GM23338 (cell line): ENCODE data around the gene CCNQ. TPM values are rescaled to one million over a fixed set of nuclear protein-coding genes. Genes with fewer than 3 reads are reported as not detected.

Experiments used
- ATAC-seq: fragments of 200-7000 bp; cut with Tn5 transposase; 3 replicates; pipeline ENCODE4 v1.9.1; 2020
- DNase-seq: peaks from one replicate; pipeline ENCODE4 v3.0.0-alpha.2; 2015; ENCODE audit warnings: low spot score
- H2AFZ ChIP-seq: fragments of 200-600 bp; sonication (generic); 2 replicates; pipeline ENCODE4 v1.8.0; 2016; ENCODE audit warnings: antibody characterized with exemption, mild to moderate bottlenecking, moderate library complexity
- H3F3A ChIP-seq: fragments of 200-600 bp; sonication (generic); replicated peaks from 2 replicates; pipeline ENCODE4 v1.8.0; 2017; ENCODE audit warnings: antibody characterized with exemption, mixed run types, low read depth
- H3K27ac ChIP-seq: fragments of 200-600 bp; sonication (generic); 2 replicates; pipeline ENCODE4 v1.6.1; 2016; ENCODE audit warnings: low read depth
- H3K27me3 ChIP-seq: fragments of 200-600 bp; sonication (generic); 2 replicates; pipeline ENCODE4 v1.8.0; 2016; ENCODE audit warnings: mild to moderate bottlenecking, mixed run types, moderate library complexity; ENCODE audit not compliant: insufficient read depth
- H3K36me3 ChIP-seq: fragments of 200-600 bp; sonication (generic); 2 replicates; pipeline ENCODE4 v1.8.0; 2016; ENCODE audit warnings: mild to moderate bottlenecking; ENCODE audit not compliant: insufficient read depth
- H3K4me1 ChIP-seq: fragments of 200-600 bp; sonication (generic); 2 replicates; pipeline ENCODE4 v1.8.0; 2016; ENCODE audit warnings: mild to moderate bottlenecking, moderate library complexity; ENCODE audit not compliant: insufficient read depth
- H3K4me2 ChIP-seq: fragments of 200-600 bp; sonication (generic); 2 replicates; pipeline ENCODE4 v1.7.1; 2017; ENCODE audit warnings: mixed run types
- H3K4me3 ChIP-seq: fragments of 200-600 bp; sonication (generic); 2 replicates; pipeline ENCODE4 v1.6.1; 2016; ENCODE audit warnings: mixed run types
- H3K79me2 ChIP-seq: fragments of 200-600 bp; sonication (generic); replicated peaks from 2 replicates; pipeline ENCODE4 v1.8.0; 2017; ENCODE audit warnings: mild to moderate bottlenecking; ENCODE audit not compliant: insufficient read depth
- H3K9me2 ChIP-seq: fragments of 200-600 bp; sonication (generic); 2 replicates; pipeline ENCODE4 v1.8.0; 2017; ENCODE audit not compliant: insufficient read depth
- H4K20me1 ChIP-seq: fragments of 200-600 bp; sonication (generic); replicated peaks from 2 replicates; pipeline ENCODE4 v1.8.0; 2017; ENCODE audit warnings: mild to moderate bottlenecking; ENCODE audit not compliant: insufficient read depth
- H3K27ac Mint-ChIP-seq: 2 replicates; pipeline ENCODE4 v1.8.0; 2020; ENCODE audit warnings: inconsistent platforms, mild to moderate bottlenecking, moderate library complexity, mixed read lengths
- H3K27me3 Mint-ChIP-seq: 3 replicates; pipeline ENCODE4 v1.8.0; 2022; ENCODE audit warnings: low read depth, mild to moderate bottlenecking, moderate library complexity, mixed read lengths, inconsistent platforms; ENCODE audit not compliant: insufficient read depth, poor library complexity
- H3K36me3 Mint-ChIP-seq: 3 replicates; pipeline ENCODE4 v1.8.0; 2021; ENCODE audit warnings: low read depth, mild to moderate bottlenecking, inconsistent platforms, moderate library complexity, mixed read lengths
- H3K4me1 Mint-ChIP-seq: 3 replicates; pipeline ENCODE4 v1.8.0; 2020; ENCODE audit warnings: mild to moderate bottlenecking, inconsistent platforms, mixed read lengths
- H3K4me3 Mint-ChIP-seq: 3 replicates; pipeline ENCODE4 v1.8.0; 2021; ENCODE audit warnings: moderate library complexity, mild to moderate bottlenecking, inconsistent platforms, mixed read lengths
- H3K9me3 Mint-ChIP-seq: 3 replicates; pipeline ENCODE4 v1.8.0; 2020; ENCODE audit warnings: moderate library complexity, mild to moderate bottlenecking, inconsistent platforms, mixed read lengths
- EZH2 ChIP-seq: fragments of 200-600 bp; sonication (generic); IDR thresholded peaks from one replicate; pipeline ENCODE4 v1.8.0; 2017; ENCODE audit warnings: antibody characterized with exemption, mild to moderate bottlenecking, low read depth; ENCODE audit not compliant: unreplicated experiment
- JUNB ChIP-seq: IDR thresholded peaks from one replicate; pipeline ENCODE4 v1.6.1; 2016; ENCODE audit warnings: antibody characterized with exemption; ENCODE audit not compliant: unreplicated experiment
- REST ChIP-seq: IDR thresholded peaks from one replicate; pipeline ENCODE4 v1.6.1; 2018; ENCODE audit warnings: antibody characterized with exemption; ENCODE audit not compliant: unreplicated experiment
- STAT1 ChIP-seq: IDR thresholded peaks from one replicate; pipeline ENCODE4 v1.6.1; 2016; ENCODE audit warnings: antibody characterized with exemption; ENCODE audit not compliant: unreplicated experiment
- ZNF331 ChIP-seq: fragments of 250-450 bp; sonication (Bioruptor Pico); IDR thresholded peaks from 2 replicates; pipeline ENCODE4 v1.5.0; 2020; ENCODE audit warnings: low read depth, mild to moderate bottlenecking, moderate library complexity
- ZNF462 ChIP-seq: fragments of 250-450 bp; sonication (Bioruptor Pico); IDR thresholded peaks from 2 replicates; pipeline ENCODE4 v1.5.0; 2020; ENCODE audit warnings: mild to moderate bottlenecking, moderate library complexity
- polyA plus RNA-seq: library from polyadenylated mRNA; unstranded; fragments of >200 nt; fragmentation: Nextera tagmentation; extraction: Ambion mirVana; gene quantifications from 2 replicates; pipeline ENCODE4 v1.2.1, GENCODE V29; 2016
- total RNA-seq: library from RNA; depleted of rRNA; stranded (reverse); fragments of >200 nt; shearing (Covaris generic); gene quantifications from 2 replicates; pipeline ENCODE4 v1.2.3, GENCODE V29; 2014
- TF ChIP-seq, protein P1 (sequence below), 2 experiments: fragments of 200-600 bp in 1 of 2; sonication (generic) in 1 of 2; conservative IDR thresholded peaks; 2 replicates each; pipeline versions ENCODE4 v1.5.1 to v1.6.1; 2016 to 2017; ENCODE audit warnings: antibody characterized with exemption in 2 of 2, low read depth in 2 of 2, mild to moderate bottlenecking in 2 of 2, moderate library complexity in 1 of 2

The CCNQ gene
- total and polyA plus RNA-seq, 2 experiments from 2014 or later = 19.4 to 30.2 TPM

- TF ChIP-seq REST (no peak), EZH2 (no peak)
- TF ChIP-seq, protein P1, sequence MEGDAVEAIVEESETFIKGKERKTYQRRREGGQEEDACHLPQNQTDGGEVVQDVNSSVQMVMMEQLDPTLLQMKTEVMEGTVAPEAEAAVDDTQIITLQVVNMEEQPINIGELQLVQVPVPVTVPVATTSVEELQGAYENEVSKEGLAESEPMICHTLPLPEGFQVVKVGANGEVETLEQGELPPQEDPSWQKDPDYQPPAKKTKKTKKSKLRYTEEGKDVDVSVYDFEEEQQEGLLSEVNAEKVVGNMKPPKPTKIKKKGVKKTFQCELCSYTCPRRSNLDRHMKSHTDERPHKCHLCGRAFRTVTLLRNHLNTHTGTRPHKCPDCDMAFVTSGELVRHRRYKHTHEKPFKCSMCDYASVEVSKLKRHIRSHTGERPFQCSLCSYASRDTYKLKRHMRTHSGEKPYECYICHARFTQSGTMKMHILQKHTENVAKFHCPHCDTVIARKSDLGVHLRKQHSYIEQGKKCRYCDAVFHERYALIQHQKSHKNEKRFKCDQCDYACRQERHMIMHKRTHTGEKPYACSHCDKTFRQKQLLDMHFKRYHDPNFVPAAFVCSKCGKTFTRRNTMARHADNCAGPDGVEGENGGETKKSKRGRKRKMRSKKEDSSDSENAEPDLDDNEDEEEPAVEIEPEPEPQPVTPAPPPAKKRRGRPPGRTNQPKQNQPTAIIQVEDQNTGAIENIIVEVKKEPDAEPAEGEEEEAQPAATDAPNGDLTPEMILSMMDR (conservative IDR thresholded peaks at IDR 0.05; ENCODE audit: low read depth in 2 of 2) = no peak
These were observed 25.5 kb upstream of the CCNQ start (continued) for GRCh38 chrX:153624196-153625091.

- Mint-ChIP-seq H3K4me1 (peaks cover 2% of the 10 kb centered on the region; the same call in 1 of the 3 replicates), H3K36me3 (no peaks in the 10 kb centered on the region), H3K27me3 (peaks cover 5% of the 10 kb centered on the region), H3K4me3 (no peak overlapping the region), H3K9me3 (no peaks in the 10 kb centered on the region), H3K27ac (no peak overlapping the region)
- no peaks in the 10 kb centered on the region for H3K4me1 ChIP-seq
- TF ChIP-seq EZH2 (no peak), ZNF331 (CRISPR knock-in tag) (no peak), JUNB (no peak), ZNF462 (CRISPR knock-in tag) (no peak), STAT1 (no peak)
- TF ChIP-seq, protein P1 (conservative IDR thresholded peaks at IDR 0.05; ENCODE audit: low read depth in 2 of 2) = no peak
- no peaks in the 10 kb centered on the region for H3K79me2 ChIP-seq
- H3K4me2 ChIP-seq = no peak overlapping the region
- H4K20me1 ChIP-seq = no peaks in the 10 kb centered on the region
- no peak for DNase-seq
- no peak overlapping the region for H2AFZ ChIP-seq
- H3K4me3 ChIP-seq = no peak overlapping the region
- ATAC-seq = no peak
- H3K36me3 ChIP-seq = no peaks in the 10 kb centered on the region
- no peaks in the 10 kb centered on the region for H3F3A ChIP-seq
- no peaks in the 10 kb centered on the region for H3K9me2 ChIP-seq
- H3K27ac ChIP-seq = no peak overlapping the region
- no peaks in the 10 kb centered on the region for H3K27me3 ChIP-seq
These were observed 24.5 kb upstream of the CCNQ start for GRCh38 chrX:153623310-153624029.
